HEK293T (cell line): ENCODE results near the gene CDK17.

ENCODE experiments used
- CTCF ChIA-PET: fragments of 350-600 bp; formaldehyde crosslinking; extraction: SDS; loops from one replicate; lab custom pipeline; 2021; ENCODE audit warnings: antibody characterized with exemption, inconsistent platforms; lab: Yijun Ruan, JAX
- POLR2A ChIA-PET: fragments of 350-600 bp; formaldehyde crosslinking; extraction: SDS; loops from one replicate; lab custom pipeline; 2020; ENCODE audit warnings: antibody characterized with exemption, inconsistent platforms; lab: Yijun Ruan, JAX
- DNase-seq: peaks from one replicate; pipeline ENCODE4 v3.0.0; 2012; ENCODE audit warnings: mixed read lengths; ENCODE audit errors: extremely low spot score
- ARNT ChIP-seq: fragments of 450-650 bp; IDR thresholded peaks from 2 replicates; pipeline ENCODE4 v1.6.1; 2017; ENCODE audit warnings: mild to moderate bottlenecking
- BHLHE40 ChIP-seq: fragments of 450-650 bp; IDR thresholded peaks from 2 replicates; pipeline ENCODE4 v1.6.1; 2016; ENCODE audit warnings: mild to moderate bottlenecking, moderate library complexity, borderline replicate concordance
- CTBP1 ChIP-seq: fragments of 450-650 bp; IDR thresholded peaks from 2 replicates; pipeline ENCODE4 v1.6.1; 2016; ENCODE audit warnings: borderline replicate concordance
- ELF4 ChIP-seq: fragments of 450-650 bp; IDR thresholded peaks from 2 replicates; pipeline ENCODE4 v1.6.1; 2017; ENCODE audit warnings: antibody characterized with exemption
- FOXA1 ChIP-seq: fragments of 450-650 bp; IDR thresholded peaks from 2 replicates; pipeline ENCODE4 v1.6.1; 2016; ENCODE audit warnings: mild to moderate bottlenecking
- FOXK2 ChIP-seq: fragments of 450-650 bp; IDR thresholded peaks from 2 replicates; pipeline ENCODE4 v1.6.1; 2016; ENCODE audit warnings: mild to moderate bottlenecking
- FOXM1 ChIP-seq: fragments of 450-650 bp; IDR thresholded peaks from 2 replicates; pipeline ENCODE4 v1.6.1; 2017; ENCODE audit warnings: mild to moderate bottlenecking, borderline replicate concordance
- HDGF ChIP-seq: fragments of 450-650 bp; IDR thresholded peaks from 2 replicates; pipeline ENCODE4 v1.6.1; 2017; ENCODE audit warnings: antibody characterized with exemption, borderline replicate concordance
- L3MBTL2 ChIP-seq: fragments of 450-650 bp; conservative IDR thresholded peaks from 2 replicates; pipeline ENCODE4 v1.6.1; 2016; ENCODE audit warnings: mild to moderate bottlenecking
- LEF1 ChIP-seq: fragments of 450-650 bp; IDR thresholded peaks from 2 replicates; pipeline ENCODE4 v1.6.1; 2017; ENCODE audit warnings: mild to moderate bottlenecking, borderline replicate concordance
- NFRKB ChIP-seq: fragments of 450-650 bp; IDR thresholded peaks from 2 replicates; pipeline ENCODE4 v1.6.1; 2016; ENCODE audit warnings: mild to moderate bottlenecking, moderate library complexity
- SP1 ChIP-seq: fragments of 450-650 bp; IDR thresholded peaks from 2 replicates; pipeline ENCODE4 v1.6.1; 2017
- SUZ12 ChIP-seq: fragments of 450-650 bp; IDR thresholded peaks from 2 replicates; pipeline ENCODE4 v1.6.1; 2016; ENCODE audit warnings: mild to moderate bottlenecking
- TARDBP ChIP-seq: fragments of 450-650 bp; IDR thresholded peaks from 2 replicates; pipeline ENCODE4 v1.6.1; 2016
- ZNF384 ChIP-seq: fragments of 450-650 bp; IDR thresholded peaks from 2 replicates; pipeline ENCODE4 v1.6.1; 2016
- TF ChIP-seq, protein P1 (sequence below): fragments of 450-650 bp; IDR thresholded peaks from 2 replicates; pipeline ENCODE4 v1.6.1; 2016

Gene CDK17

DNA sequence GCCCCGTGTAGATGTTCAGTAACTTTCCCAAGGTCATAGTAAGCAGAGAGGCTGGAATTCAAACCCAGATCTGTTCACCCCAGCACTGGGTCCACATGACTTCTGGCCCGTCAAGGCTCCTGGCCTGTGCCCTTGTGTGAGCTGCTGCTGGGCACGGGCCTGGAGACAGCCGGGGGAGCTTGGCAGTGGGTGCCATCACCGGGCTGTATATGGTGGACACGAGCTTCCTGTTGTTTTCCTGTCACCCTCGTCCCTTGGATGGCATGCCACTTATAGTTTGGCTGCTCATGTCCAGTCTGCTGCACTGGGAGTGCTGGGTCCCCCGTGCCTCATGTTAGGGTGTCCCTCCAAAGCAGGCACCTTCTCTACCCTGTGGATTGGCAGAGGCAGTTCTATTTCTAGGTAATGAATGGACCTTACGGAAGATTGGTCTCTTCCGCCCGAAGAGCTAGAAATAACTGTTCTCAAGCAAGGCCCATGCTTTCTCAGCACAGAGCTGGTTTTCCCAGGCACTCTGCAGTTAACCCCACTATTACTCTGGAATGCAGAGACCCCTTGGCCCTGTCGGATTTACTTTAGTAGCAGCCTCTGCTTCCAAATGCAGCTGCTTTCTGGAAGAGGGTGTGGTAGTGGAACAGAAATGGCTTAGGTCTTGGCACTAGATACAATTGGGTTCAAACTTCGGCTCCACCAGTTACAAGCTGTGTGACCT lies 161.7 kb downstream of the CDK17 start:
- ChIA-PET CTCF (interaction anchor here (0.6 kb wide), 1 partner anchor 26 kb away, joined by 3 read pairs; no protein-coding TSS in a partner anchor), POLR2A (no interaction called here)
- no peak for TF ChIP-seq FOXK2
- no peak for TF ChIP-seq TARDBP
- no peak for TF ChIP-seq FOXA1
- TF ChIP-seq CTBP1: no peak
- TF ChIP-seq LEF1: no peak
- TF ChIP-seq ELF4: no peak
- no peak for TF ChIP-seq L3MBTL2
- no peak for TF ChIP-seq NFRKB
- no peak for TF ChIP-seq SP1
- TF ChIP-seq BHLHE40: no peak
- no peak for DNase-seq

DNA sequence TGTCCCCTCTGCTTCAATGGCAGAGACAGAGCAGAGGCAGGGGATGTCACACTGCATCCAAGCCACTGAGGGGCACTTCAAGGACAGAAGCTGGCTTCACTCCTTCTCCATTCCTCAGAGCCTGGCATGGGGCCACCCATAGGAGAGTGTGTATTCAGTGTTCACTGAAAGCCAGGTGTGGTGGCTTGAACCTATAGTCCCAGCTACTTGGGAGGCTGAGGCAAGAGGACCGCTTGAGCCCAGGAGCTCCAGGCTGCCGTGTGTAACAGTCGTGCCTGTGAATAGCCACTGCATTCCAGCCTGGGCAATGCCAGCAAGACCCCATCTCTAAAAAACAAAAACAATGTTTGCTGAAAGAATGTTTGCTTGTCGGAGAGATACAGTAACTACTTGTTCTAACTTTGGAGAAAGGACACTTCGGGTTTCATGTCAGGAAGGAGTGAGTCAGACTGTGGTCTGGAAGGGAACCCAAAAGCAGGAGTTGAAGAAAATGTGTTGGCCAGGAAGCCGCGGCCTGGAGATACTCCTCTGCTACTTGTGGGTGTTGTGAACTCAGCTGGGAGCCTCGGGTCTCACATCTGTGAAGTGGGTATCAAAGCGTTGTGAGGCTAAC lies 162.7 kb downstream of the CDK17 start:
- ChIA-PET POLR2A (no interaction called here), CTCF (no interaction called here)
- no peak for DNase-seq
- TF ChIP-seq ARNT (no peak), CTBP1 (no peak), LEF1 (no peak), FOXM1 (no peak), HDGF (no peak), FOXK2 (no peak), ELF4 (no peak), L3MBTL2 (no peak), TARDBP (no peak), SP1 (no peak), SUZ12 (no peak)
- TF ChIP-seq, protein P1, sequence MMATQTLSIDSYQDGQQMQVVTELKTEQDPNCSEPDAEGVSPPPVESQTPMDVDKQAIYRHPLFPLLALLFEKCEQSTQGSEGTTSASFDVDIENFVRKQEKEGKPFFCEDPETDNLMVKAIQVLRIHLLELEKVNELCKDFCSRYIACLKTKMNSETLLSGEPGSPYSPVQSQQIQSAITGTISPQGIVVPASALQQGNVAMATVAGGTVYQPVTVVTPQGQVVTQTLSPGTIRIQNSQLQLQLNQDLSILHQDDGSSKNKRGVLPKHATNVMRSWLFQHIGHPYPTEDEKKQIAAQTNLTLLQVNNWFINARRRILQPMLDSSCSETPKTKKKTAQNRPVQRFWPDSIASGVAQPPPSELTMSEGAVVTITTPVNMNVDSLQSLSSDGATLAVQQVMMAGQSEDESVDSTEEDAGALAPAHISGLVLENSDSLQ: no peak

DNA sequence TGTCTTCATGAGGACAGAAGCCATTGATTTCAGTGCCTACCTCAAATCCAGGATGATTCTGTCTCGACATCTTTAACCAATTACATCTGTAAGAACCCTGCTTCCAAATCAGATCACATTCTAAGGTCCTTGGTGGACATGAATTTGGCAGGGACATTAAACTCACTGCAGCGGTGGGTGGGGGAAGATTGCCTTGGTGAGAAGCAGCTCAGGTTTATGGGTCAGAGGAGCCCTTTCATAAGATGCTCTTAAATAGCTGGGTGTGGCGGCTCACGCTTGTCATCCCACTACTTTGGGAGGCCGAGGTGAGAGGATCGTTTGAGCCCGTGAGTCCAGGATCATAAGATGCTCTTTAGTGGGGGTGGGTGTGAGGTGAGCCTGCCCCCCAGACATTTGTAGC lies 163.2 kb downstream of the CDK17 start:
- CTCF ChIA-PET: no interaction called here
- POLR2A ChIA-PET: no interaction called here
- no peak for DNase-seq
- TF ChIP-seq FOXA1 (no peak), TARDBP (no peak), ELF4 (no peak), FOXM1 (no peak), ZNF384 (no peak), CTBP1 (no peak), SP1 (no peak), ARNT (no peak), BHLHE40 (no peak), HDGF (no peak)
- TF ChIP-seq, protein P1: no peak

DNA sequence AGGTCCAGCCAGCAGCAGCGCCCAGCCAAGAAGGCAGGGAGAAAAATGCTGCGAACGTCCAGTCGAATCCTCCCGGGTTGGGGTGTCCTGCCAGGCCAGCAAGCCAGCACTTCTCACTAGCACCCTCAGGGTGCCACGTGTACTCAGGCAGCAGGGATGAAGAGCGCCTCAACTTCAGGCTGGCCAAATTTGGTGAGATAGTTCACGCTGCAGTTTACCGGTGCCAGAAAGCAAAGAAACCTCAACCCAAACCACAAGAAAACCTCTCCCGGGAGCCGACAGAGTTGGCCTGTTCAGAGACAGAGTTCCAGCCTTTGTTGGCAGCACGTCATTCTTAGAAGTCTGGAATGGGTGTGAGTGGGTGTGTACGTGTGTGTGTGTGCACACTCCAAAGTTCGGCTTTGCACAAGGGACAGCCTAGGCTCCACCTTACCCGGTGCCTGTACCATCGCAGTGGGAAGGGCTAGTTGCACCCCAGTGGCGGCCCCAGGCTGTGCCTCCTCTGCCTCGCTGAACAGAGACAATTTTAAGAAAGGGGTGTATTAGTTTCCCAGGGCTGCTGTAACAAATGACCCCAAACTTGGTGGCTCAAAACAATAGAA lies 163.9 kb downstream of the CDK17 start:
- ChIA-PET CTCF (no interaction called here), POLR2A (no interaction called here)
- no peak for DNase-seq
- no peak for TF ChIP-seq SP1
- no peak for TF ChIP-seq HDGF
- TF ChIP-seq CTBP1: no peak
- no peak for TF ChIP-seq ARNT
- TF ChIP-seq, protein P1: no peak
- no peak for TF ChIP-seq FOXA1
- no peak for TF ChIP-seq LEF1

DNA sequence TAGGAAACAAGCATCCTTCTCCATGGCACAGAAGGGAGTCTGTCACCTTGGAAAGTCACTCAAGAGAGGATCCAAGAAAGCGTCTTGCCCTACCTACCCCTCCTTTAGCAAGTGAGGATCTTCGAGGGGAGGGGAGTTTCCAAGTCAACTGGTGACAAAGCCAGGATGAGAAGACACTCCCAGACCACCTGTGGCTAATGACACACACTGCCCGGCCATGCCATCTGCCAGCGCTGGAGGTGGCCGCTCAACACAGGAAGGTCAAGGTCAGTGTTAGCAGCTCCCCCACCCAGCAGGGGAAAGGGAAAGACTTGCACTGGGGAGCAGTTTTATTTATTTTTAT lies 164.8 kb downstream of the CDK17 start:
- DNase-seq: no peak
- ChIA-PET CTCF (no interaction called here), POLR2A (no interaction called here)
- TF ChIP-seq SP1 (no peak), NFRKB (no peak), FOXK2 (no peak), L3MBTL2 (no peak), ARNT (no peak), FOXA1 (no peak), CTBP1 (no peak), FOXM1 (no peak), SUZ12 (no peak), HDGF (no peak), TARDBP (no peak), LEF1 (no peak), BHLHE40 (no peak)
- TF ChIP-seq, protein P1: no peak
